Left lobe of liver (tissue), 1 donor: ENCODE data around the gene LPCAT3. TPM values are rescaled to one million over a fixed set of nuclear protein-coding genes. Genes with fewer than 3 reads are reported as not detected.

Experiments
- total RNA-seq: library from RNA; stranded (reverse); gene quantifications from one replicate; pipeline ENCODE4 v1.2.1, GENCODE V29; 2021
- donor health status: DM: no; HTN: yes; CAD: no.

Gene LPCAT3
- total RNA-seq, 1 donor from 2014 or later = 54.3 TPM

Other genes with a start within 250 kb of the LPCAT3 start
- 2.8 TPM for gene LAG3, start 246.0 kb downstream of the LPCAT3 start, total RNA-seq
- gene CD4, start 228.9 kb downstream of the LPCAT3 start, total RNA-seq = 22.7 TPM
- 1.3 TPM for gene GPR162, start 196.7 kb downstream of the LPCAT3 start, total RNA-seq
- gene P3H3, start 190.1 kb downstream of the LPCAT3 start, total RNA-seq = 1.4 TPM
- gene GNB3, start 177.6 kb downstream of the LPCAT3 start, total RNA-seq = 0.08 TPM
- 0.58 TPM for gene CDCA3, start 167.2 kb downstream of the LPCAT3 start, total RNA-seq
- 48.0 TPM for gene USP5, start 166.3 kb downstream of the LPCAT3 start, total RNA-seq
- 300 TPM for gene TPI1, start 150.9 kb downstream of the LPCAT3 start, total RNA-seq
- gene SPSB2, start 145.2 kb downstream of the LPCAT3 start, total RNA-seq = 4.7 TPM
- 1.9 TPM for gene LRRC23, start 113.7 kb downstream of the LPCAT3 start, total RNA-seq
- 3.6 TPM for gene ENO2, start 103.9 kb downstream of the LPCAT3 start, total RNA-seq
- gene ATN1, start 90.5 kb downstream of the LPCAT3 start, total RNA-seq = 22.0 TPM
- gene RNU7-1, start 74.7 kb downstream of the LPCAT3 start, total RNA-seq = not detected
- 86.3 TPM for gene C12orf57, start 74.5 kb downstream of the LPCAT3 start, total RNA-seq
- 17.8 TPM for gene PTPN6, start 67.1 kb downstream of the LPCAT3 start, total RNA-seq
- 129 TPM for gene PHB2, start 47.8 kb downstream of the LPCAT3 start, total RNA-seq
- 16.1 TPM for gene EMG1, start 47.6 kb downstream of the LPCAT3 start, total RNA-seq
- 1,760 TPM for gene C1S, start 42.2 kb upstream of the LPCAT3 start, total RNA-seq
- 1,748 TPM for gene C1R, start 74.0 kb upstream of the LPCAT3 start, total RNA-seq
- gene C1RL, start 90.7 kb upstream of the LPCAT3 start, total RNA-seq = 243 TPM
- 154 TPM for gene RBP5, start 110.4 kb upstream of the LPCAT3 start, total RNA-seq
- gene CLSTN3, start 111.9 kb upstream of the LPCAT3 start, total RNA-seq = 48.4 TPM
- 49.9 TPM for gene PEX5, start 171.2 kb upstream of the LPCAT3 start, total RNA-seq